Stomach (tissue), 4 donors: ENCODE results near the gene TSGA10.

Source experiments
- EP300 ChIP-seq: sonication (generic); formaldehyde crosslinking; IDR thresholded peaks from one replicate; pipeline ENCODE4 v1.6.1; 2017; ENCODE audit warnings: antibody characterized with exemption
- POLR2A ChIP-seq, 4 donors: fragments of 450-650 bp; IDR thresholded peaks; one replicate each; pipeline ENCODE4 v1.6.1; 2016; ENCODE audit warnings: antibody characterized with exemption in 4 of 4, control low read depth in 2 of 4, mild to moderate bottlenecking in 1 of 4, moderate library complexity in 1 of 4
- POLR2AphosphoS5 ChIP-seq, 3 donors: sonication (generic); formaldehyde crosslinking; IDR thresholded peaks; one replicate each; pipeline ENCODE4 v1.6.1; 2016; ENCODE audit warnings: antibody characterized with exemption in 3 of 3
- TF ChIP-seq, protein P1 (sequence below), 7 experiments: fragments of 450-650 bp in 4 of 7; fragments of 200-600 bp in 3 of 7; sonication (generic) in 3 of 7; IDR thresholded peaks; one replicate each; pipeline ENCODE4 v1.5.1; 2016 to 2019; ENCODE audit warnings: antibody characterized with exemption in 7 of 7, control low read depth in 2 of 7, mild to moderate bottlenecking in 1 of 7

GRCh38 chr2:99031481-99031880 lies 123.3 kb downstream of the TSGA10 start:
- TF ChIP-seq, protein P1, sequence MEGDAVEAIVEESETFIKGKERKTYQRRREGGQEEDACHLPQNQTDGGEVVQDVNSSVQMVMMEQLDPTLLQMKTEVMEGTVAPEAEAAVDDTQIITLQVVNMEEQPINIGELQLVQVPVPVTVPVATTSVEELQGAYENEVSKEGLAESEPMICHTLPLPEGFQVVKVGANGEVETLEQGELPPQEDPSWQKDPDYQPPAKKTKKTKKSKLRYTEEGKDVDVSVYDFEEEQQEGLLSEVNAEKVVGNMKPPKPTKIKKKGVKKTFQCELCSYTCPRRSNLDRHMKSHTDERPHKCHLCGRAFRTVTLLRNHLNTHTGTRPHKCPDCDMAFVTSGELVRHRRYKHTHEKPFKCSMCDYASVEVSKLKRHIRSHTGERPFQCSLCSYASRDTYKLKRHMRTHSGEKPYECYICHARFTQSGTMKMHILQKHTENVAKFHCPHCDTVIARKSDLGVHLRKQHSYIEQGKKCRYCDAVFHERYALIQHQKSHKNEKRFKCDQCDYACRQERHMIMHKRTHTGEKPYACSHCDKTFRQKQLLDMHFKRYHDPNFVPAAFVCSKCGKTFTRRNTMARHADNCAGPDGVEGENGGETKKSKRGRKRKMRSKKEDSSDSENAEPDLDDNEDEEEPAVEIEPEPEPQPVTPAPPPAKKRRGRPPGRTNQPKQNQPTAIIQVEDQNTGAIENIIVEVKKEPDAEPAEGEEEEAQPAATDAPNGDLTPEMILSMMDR (IDR thresholded peaks at IDR 0.05): no peak
- TF ChIP-seq POLR2AphosphoS5 (IDR thresholded peaks at IDR 0.05) (no peak), EP300 (no peak), POLR2A (IDR thresholded peaks at IDR 0.05) (no peak)
